Measurements from ENCODE around the gene RSAD2. TPM values are rescaled to one million over a fixed set of nuclear protein-coding genes. Genes with fewer than 3 reads are reported as not detected.

The RSAD2 gene
- total RNA-seq, 1 donor from 2014 or later = not detected

DNA sequence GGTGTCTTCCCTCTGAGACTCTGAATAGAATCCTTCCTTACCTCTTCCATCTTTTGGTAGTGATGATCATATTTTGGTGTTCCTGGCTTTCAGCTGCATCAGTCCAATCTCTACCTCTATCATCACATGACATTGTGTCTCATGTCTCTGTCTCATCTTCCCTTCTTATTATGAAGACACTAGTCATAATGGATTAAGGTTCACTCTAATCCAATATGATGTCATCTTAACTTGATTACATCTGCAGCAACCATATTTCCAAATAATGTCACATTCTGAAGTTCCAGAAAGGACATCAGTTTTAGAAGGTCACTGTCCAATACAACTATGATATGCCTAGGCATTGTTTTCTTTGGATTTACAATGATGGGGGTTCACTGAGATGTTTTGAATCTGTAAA is 43.4 kb upstream of the RSAD2 start:
- Mint-ChIP-seq H3K27me3 (ENCODE audit: unreplicated experiment) (no peaks in the 10 kb centered on the region), H3K4me3 (ENCODE audit: unreplicated experiment) (no peak overlapping the region), H3K9me3 (ENCODE audit: unreplicated experiment) (peaks cover 31% of the 10 kb centered on the region), H3K36me3 (ENCODE audit: unreplicated experiment) (no peaks in the 10 kb centered on the region), H3K4me1 (ENCODE audit: unreplicated experiment) (no peaks in the 10 kb centered on the region), H3K27ac (ENCODE audit: unreplicated experiment) (no peak overlapping the region)
- no peak for DNase-seq (ENCODE audit: extremely low spot score, unreplicated experiment)
- TF ChIP-seq, protein P1, sequence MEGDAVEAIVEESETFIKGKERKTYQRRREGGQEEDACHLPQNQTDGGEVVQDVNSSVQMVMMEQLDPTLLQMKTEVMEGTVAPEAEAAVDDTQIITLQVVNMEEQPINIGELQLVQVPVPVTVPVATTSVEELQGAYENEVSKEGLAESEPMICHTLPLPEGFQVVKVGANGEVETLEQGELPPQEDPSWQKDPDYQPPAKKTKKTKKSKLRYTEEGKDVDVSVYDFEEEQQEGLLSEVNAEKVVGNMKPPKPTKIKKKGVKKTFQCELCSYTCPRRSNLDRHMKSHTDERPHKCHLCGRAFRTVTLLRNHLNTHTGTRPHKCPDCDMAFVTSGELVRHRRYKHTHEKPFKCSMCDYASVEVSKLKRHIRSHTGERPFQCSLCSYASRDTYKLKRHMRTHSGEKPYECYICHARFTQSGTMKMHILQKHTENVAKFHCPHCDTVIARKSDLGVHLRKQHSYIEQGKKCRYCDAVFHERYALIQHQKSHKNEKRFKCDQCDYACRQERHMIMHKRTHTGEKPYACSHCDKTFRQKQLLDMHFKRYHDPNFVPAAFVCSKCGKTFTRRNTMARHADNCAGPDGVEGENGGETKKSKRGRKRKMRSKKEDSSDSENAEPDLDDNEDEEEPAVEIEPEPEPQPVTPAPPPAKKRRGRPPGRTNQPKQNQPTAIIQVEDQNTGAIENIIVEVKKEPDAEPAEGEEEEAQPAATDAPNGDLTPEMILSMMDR (IDR thresholded peaks at IDR 0.05) = no peak

DNA sequence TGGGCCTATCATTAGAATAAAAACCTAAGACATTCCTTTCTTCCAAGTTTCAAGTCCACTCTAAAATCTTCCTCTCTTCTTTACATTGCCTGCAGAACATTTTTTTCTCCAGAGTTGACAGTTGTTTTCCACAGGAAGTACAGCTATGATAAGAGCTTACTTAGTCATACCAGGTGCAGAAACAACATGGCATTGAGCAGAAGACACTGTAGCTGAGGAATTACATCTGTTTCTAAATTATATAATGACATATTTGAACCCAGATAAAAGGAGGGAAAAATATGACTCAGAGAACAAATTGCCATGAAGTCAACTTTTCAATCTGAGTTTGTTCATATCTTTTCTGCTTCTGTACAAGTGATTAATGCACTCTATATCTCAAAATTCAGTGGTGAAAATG is 42.1 kb upstream of the RSAD2 start:
- no peak overlapping the region for H3K27ac Mint-ChIP-seq (ENCODE audit: unreplicated experiment)
- DNase-seq (ENCODE audit: extremely low spot score, unreplicated experiment) = no peak
- H3K9me3 Mint-ChIP-seq (ENCODE audit: unreplicated experiment) = peaks cover 41% of the 10 kb centered on the region
- no peaks in the 10 kb centered on the region for H3K27me3 Mint-ChIP-seq (ENCODE audit: unreplicated experiment)
- H3K4me1 Mint-ChIP-seq (ENCODE audit: unreplicated experiment) = no peaks in the 10 kb centered on the region
- no peaks in the 10 kb centered on the region for H3K36me3 Mint-ChIP-seq (ENCODE audit: unreplicated experiment)
- TF ChIP-seq, protein P1 (IDR thresholded peaks at IDR 0.05) = no peak
- no peak overlapping the region for H3K4me3 Mint-ChIP-seq (ENCODE audit: unreplicated experiment)

DNA sequence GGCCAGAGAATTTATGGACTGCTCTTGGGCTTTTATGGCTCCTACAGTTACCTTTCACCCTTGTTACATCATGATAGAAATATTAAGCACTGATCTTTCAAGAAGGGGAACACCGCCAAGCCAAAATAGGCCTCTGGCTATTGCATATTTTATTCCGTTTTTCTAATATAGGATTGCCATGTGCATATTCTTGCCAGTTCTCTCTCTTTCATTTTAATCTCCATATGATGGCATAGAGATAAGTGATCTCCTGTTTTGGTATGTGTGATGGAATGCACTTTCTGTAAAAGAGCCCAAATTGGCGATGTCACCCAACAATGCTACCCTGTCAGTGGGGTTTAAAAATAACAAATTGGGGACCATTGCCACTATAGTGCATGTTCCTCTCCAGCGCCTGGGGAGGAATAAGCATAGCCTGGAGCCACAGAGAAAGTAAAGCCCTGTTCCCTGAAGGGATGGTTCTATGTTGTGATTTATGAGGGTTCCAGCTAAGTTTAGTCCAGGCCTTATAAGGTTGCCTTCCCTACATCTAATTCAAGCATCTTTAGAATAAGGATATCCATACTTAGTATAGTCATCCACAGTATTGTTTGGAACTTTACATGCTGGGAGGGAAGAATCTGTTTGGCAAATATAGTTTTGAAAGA is 38.8 kb upstream of the RSAD2 start:
- peaks cover 46% of the 10 kb centered on the region for H3K9me3 Mint-ChIP-seq (ENCODE audit: unreplicated experiment)
- no peak overlapping the region for H3K4me3 Mint-ChIP-seq (ENCODE audit: unreplicated experiment)
- H3K27me3 Mint-ChIP-seq (ENCODE audit: unreplicated experiment) = no peaks in the 10 kb centered on the region
- H3K27ac Mint-ChIP-seq (ENCODE audit: unreplicated experiment) = no peak overlapping the region
- no peaks in the 10 kb centered on the region for H3K4me1 Mint-ChIP-seq (ENCODE audit: unreplicated experiment)
- TF ChIP-seq, protein P1 (IDR thresholded peaks at IDR 0.05) = no peak
- H3K36me3 Mint-ChIP-seq (ENCODE audit: unreplicated experiment) = no peaks in the 10 kb centered on the region
- no peak for DNase-seq (ENCODE audit: extremely low spot score, unreplicated experiment)

DNA sequence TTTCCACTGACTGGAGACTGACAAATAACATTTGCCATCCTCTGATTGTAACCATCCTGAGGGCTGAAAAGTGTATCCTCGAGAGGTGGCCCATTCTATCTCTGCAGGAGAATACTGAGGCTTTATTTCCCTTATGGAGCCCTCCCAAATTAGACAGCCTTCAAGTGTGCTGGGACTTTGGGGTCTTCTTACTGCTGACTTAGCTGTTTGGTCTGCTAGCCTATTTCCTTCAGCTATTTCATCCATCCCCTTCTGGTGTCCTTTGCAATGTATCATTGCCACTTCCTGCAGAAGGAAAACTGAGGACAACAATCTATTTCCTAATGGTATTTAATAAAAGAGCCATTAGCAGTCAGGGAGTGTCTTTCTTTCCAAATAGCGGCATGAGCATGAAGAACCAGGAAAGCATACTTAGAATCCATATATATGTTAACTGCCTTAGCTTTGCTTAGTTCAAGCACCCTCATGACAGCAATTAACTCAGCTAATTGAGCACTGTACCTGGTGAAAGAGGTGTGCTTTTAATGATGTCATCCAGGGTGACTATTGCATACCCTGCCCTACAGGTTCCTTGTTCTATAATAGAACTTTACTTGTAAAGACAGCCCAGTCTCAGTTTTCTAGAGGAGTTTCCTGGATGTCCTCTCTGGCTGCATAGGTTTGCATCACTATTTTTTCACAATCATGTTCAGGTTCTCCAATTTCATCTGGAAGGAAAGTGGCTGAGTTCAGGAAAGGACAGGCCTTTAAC is 35.9 kb upstream of the RSAD2 start:
- Mint-ChIP-seq H3K27me3 (ENCODE audit: unreplicated experiment) (no peaks in the 10 kb centered on the region), H3K4me1 (ENCODE audit: unreplicated experiment) (no peaks in the 10 kb centered on the region), H3K36me3 (ENCODE audit: unreplicated experiment) (no peaks in the 10 kb centered on the region), H3K4me3 (ENCODE audit: unreplicated experiment) (no peak overlapping the region), H3K9me3 (ENCODE audit: unreplicated experiment) (peaks cover 53% of the 10 kb centered on the region), H3K27ac (ENCODE audit: unreplicated experiment) (no peak overlapping the region)
- DNase-seq (ENCODE audit: extremely low spot score, unreplicated experiment) = no peak
- TF ChIP-seq, protein P1 (IDR thresholded peaks at IDR 0.05) = no peak

DNA sequence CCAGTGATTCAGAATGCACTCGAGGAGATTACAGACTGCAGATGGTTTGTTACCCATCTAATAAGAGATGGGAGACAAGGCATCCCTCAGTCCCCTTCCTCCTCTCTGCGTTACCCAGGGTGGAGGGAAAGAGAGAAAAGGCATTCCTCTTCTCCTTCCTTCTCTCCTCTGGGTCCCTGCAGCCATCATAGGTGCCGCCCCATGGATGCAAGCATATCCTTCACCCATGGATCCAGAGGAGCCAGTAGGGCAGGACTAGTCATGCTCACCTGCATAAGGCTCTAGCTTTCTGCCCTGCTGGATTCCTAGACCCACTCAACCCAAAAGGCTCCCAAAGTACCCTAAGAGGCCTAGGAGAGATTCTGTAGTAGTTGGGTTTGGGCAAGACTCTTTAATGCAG is 32.3 kb upstream of the RSAD2 start:
- Mint-ChIP-seq H3K36me3 (ENCODE audit: unreplicated experiment) (no peaks in the 10 kb centered on the region), H3K4me1 (ENCODE audit: unreplicated experiment) (no peaks in the 10 kb centered on the region), H3K27ac (ENCODE audit: unreplicated experiment) (no peak overlapping the region), H3K9me3 (ENCODE audit: unreplicated experiment) (peaks cover 56% of the 10 kb centered on the region), H3K27me3 (ENCODE audit: unreplicated experiment) (no peaks in the 10 kb centered on the region), H3K4me3 (ENCODE audit: unreplicated experiment) (no peak overlapping the region)
- no peak for DNase-seq (ENCODE audit: extremely low spot score, unreplicated experiment)
- TF ChIP-seq, protein P1 (IDR thresholded peaks at IDR 0.05) = no peak
